ENCODE measurements around the gene NHLRC2.
A peak's percentile ranks its signal among the peaks of the same experiment; 100 is the strongest.

Gene NHLRC2

DNA sequence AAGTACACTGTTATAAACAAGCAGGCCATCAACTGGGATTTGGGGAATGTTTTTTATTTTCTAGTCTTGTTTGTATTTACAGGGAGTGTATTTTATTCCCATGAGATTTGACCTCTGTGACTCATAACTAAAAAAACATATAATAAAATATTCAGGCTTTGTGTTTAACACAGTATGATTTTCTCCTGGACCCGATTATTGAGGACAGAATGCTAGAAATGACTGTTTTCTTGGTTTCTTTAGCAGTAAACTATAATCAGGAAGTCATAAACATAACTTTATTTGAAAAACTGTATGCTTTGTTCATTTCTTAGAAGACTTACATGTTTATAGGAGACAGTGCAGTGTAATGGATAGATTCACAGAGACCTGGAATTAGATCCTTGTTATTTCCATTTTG is 2.1 kb downstream of the NHLRC2 start:
- peaks cover 8% of the 10 kb centered on the region for H3K9me3 ChIP-seq (ENCODE audit: low read length)
- TF ChIP-seq, protein P1, sequence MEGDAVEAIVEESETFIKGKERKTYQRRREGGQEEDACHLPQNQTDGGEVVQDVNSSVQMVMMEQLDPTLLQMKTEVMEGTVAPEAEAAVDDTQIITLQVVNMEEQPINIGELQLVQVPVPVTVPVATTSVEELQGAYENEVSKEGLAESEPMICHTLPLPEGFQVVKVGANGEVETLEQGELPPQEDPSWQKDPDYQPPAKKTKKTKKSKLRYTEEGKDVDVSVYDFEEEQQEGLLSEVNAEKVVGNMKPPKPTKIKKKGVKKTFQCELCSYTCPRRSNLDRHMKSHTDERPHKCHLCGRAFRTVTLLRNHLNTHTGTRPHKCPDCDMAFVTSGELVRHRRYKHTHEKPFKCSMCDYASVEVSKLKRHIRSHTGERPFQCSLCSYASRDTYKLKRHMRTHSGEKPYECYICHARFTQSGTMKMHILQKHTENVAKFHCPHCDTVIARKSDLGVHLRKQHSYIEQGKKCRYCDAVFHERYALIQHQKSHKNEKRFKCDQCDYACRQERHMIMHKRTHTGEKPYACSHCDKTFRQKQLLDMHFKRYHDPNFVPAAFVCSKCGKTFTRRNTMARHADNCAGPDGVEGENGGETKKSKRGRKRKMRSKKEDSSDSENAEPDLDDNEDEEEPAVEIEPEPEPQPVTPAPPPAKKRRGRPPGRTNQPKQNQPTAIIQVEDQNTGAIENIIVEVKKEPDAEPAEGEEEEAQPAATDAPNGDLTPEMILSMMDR (IDR thresholded peaks at IDR 0.05; ENCODE audit: low read length), result no peak
- TF ChIP-seq EZH2 (IDR thresholded peaks at IDR 0.05; ENCODE audit: borderline replicate concordance, low read length), result no peak
- no peak overlapping the region for H3K27ac ChIP-seq (ENCODE audit: low read depth, low read length, poor library complexity, severe bottlenecking)
- H4K20me1 ChIP-seq (ENCODE audit: insufficient read depth, low read length), result no peaks in the 10 kb centered on the region
- H3K4me2 ChIP-seq (ENCODE audit: low read length), result peak overlapping the region; percentile 93
- no peaks in the 10 kb centered on the region for H3K9me2 ChIP-seq (ENCODE audit: low read depth, low read length)
- peak overlapping the region; percentile 92 for H3K4me3 ChIP-seq (ENCODE audit: low read depth, low read length, poor library complexity, severe bottlenecking)
- peak overlapping the region; percentile 94 for H3K9ac ChIP-seq (ENCODE audit: low read length)
- H3K27me3 ChIP-seq (ENCODE audit: insufficient read depth, low read length), result no peaks in the 10 kb centered on the region
- peaks cover 29% of the 10 kb centered on the region for H3K79me2 ChIP-seq (ENCODE audit: insufficient read depth, low read length)
- no peak overlapping the region for H2AFZ ChIP-seq (ENCODE audit: low read length)
- H3K4me1 ChIP-seq (ENCODE audit: insufficient read depth, low read length, severe bottlenecking), result peaks cover 47% of the 10 kb centered on the region
- peaks cover 36% of the 10 kb centered on the region for H3K36me3 ChIP-seq (ENCODE audit: insufficient read depth, low read length)
- no peaks in the 10 kb centered on the region for H3F3A ChIP-seq (ENCODE audit: insufficient read depth, low read length)

DNA sequence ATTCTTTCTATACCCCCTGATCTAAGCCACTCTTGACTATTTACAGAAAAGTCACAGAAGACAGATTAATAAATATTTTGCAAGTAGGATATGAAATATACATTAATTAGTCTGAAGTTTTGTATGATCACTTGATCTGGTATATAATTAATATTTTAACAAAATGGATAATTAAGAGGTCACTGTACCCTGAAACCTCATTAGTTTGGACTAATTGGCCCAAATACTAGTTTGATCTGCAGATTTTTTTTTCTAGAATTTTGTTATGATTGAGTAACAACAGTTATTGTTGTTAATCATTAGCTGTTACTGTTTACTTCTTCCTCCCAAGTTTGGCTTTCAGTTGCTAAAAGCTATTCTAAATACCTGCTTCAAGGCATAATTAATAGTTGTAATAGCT is 2.7 kb downstream of the NHLRC2 start:
- Histone ChIP-seq H3K36me3 (ENCODE audit: insufficient read depth, low read length) (peaks cover 43% of the 10 kb centered on the region), H3K9me3 (ENCODE audit: low read length) (peaks cover 8% of the 10 kb centered on the region), H3K9ac (ENCODE audit: low read length) (no peak overlapping the region), H3K4me1 (ENCODE audit: insufficient read depth, low read length, severe bottlenecking) (peaks cover 41% of the 10 kb centered on the region), H3K9me2 (ENCODE audit: low read depth, low read length) (no peaks in the 10 kb centered on the region), H3F3A (ENCODE audit: insufficient read depth, low read length) (no peaks in the 10 kb centered on the region), H4K20me1 (ENCODE audit: insufficient read depth, low read length) (no peaks in the 10 kb centered on the region), H3K79me2 (ENCODE audit: insufficient read depth, low read length) (peaks cover 29% of the 10 kb centered on the region), H3K4me2 (ENCODE audit: low read length) (peak overlapping the region; percentile 93), H3K27ac (ENCODE audit: low read depth, low read length, poor library complexity, severe bottlenecking) (no peak overlapping the region), H3K27me3 (ENCODE audit: insufficient read depth, low read length) (no peaks in the 10 kb centered on the region), H3K4me3 (ENCODE audit: low read depth, low read length, poor library complexity, severe bottlenecking) (no peak overlapping the region), H2AFZ (ENCODE audit: low read length) (no peak overlapping the region)
- no peak for TF ChIP-seq EZH2 (IDR thresholded peaks at IDR 0.05; ENCODE audit: borderline replicate concordance, low read length)
- TF ChIP-seq, protein P1 (IDR thresholded peaks at IDR 0.05; ENCODE audit: low read length), result no peak

DNA sequence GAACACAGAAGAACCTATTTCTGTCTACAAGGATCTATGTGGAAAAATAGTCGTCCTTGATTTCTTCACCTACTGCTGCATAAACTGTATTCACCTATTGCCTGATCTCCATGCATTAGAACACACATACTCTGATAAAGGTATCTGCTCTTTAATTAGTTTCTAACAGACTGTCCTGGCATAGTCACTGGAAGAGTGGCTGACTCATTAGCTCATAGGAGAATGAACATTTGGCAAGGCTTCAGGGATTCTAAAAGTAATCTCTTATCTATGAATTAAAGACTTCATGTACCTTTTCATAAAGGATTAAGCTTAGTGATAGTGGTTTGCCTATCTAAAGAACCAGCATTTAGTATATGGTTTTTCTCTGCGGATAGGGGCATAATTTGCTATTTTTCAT is 4.1 kb downstream of the NHLRC2 start:
- no peak overlapping the region for H3K9ac ChIP-seq (ENCODE audit: low read length)
- H2AFZ ChIP-seq (ENCODE audit: low read length), result no peak overlapping the region
- H3K9me2 ChIP-seq (ENCODE audit: low read depth, low read length), result no peaks in the 10 kb centered on the region
- H4K20me1 ChIP-seq (ENCODE audit: insufficient read depth, low read length), result no peaks in the 10 kb centered on the region
- H3K27me3 ChIP-seq (ENCODE audit: insufficient read depth, low read length), result no peaks in the 10 kb centered on the region
- no peak for TF ChIP-seq EZH2 (IDR thresholded peaks at IDR 0.05; ENCODE audit: borderline replicate concordance, low read length)
- TF ChIP-seq, protein P1 (IDR thresholded peaks at IDR 0.05; ENCODE audit: low read length), result no peak
- H3K9me3 ChIP-seq (ENCODE audit: low read length), result peaks cover 8% of the 10 kb centered on the region
- peaks cover 28% of the 10 kb centered on the region for H3K4me1 ChIP-seq (ENCODE audit: insufficient read depth, low read length, severe bottlenecking)
- no peaks in the 10 kb centered on the region for H3F3A ChIP-seq (ENCODE audit: insufficient read depth, low read length)
- H3K4me2 ChIP-seq (ENCODE audit: low read length), result no peak overlapping the region
- H3K36me3 ChIP-seq (ENCODE audit: insufficient read depth, low read length), result peaks cover 50% of the 10 kb centered on the region
- no peak overlapping the region for H3K27ac ChIP-seq (ENCODE audit: low read depth, low read length, poor library complexity, severe bottlenecking)
- peaks cover 29% of the 10 kb centered on the region for H3K79me2 ChIP-seq (ENCODE audit: insufficient read depth, low read length)
- H3K4me3 ChIP-seq (ENCODE audit: low read depth, low read length, poor library complexity, severe bottlenecking), result no peak overlapping the region
